ENCODE measurements around the gene NRXN3. TPM values are rescaled to one million over a fixed set of nuclear protein-coding genes. Genes with fewer than 3 reads are reported as not detected.

The NRXN3 gene
- total and polyA plus RNA-seq, 7 donors = 0.06 to 0.74 (median 0.15) TPM

DNA sequence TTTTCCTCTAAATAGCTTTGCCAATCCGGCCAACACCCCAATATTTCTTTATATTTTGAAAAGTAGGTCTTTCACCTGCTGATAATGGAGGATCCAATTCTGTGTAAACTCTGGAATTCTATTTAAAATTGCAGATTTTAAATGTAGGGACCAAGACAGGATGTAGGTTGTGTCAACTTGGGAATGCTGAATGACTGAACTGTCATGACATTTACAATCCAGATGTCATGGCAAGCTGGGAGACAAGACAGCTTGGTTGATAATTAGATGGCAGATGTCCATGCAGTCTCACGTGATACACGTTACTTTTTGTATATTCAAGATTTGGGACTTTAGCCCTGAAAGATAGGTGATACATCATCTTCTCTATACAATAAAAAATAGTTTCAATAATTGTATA, 1564.0 kb downstream of the NRXN3 start:
- intact Hi-C loops (cut with DNase I) = no loop called here
- Histone ChIP-seq H3K36me3 (ENCODE audit: insufficient read depth in 1 of 2, low read depth in 1 of 2) (no peaks in the 10 kb centered on the region), H3K4me1 (no peaks in the 10 kb centered on the region), H3K4me3 (no peak overlapping the region), H3K9me3 (peaks cover 9% of the 10 kb centered on the region), H3K27me3 (ENCODE audit: insufficient read depth in 3 of 3, low read length in 2 of 3) (no peaks in the 10 kb centered on the region), H3K27ac (no peak overlapping the region)
- ATAC-seq = no peak
- TF ChIP-seq, protein P1, sequence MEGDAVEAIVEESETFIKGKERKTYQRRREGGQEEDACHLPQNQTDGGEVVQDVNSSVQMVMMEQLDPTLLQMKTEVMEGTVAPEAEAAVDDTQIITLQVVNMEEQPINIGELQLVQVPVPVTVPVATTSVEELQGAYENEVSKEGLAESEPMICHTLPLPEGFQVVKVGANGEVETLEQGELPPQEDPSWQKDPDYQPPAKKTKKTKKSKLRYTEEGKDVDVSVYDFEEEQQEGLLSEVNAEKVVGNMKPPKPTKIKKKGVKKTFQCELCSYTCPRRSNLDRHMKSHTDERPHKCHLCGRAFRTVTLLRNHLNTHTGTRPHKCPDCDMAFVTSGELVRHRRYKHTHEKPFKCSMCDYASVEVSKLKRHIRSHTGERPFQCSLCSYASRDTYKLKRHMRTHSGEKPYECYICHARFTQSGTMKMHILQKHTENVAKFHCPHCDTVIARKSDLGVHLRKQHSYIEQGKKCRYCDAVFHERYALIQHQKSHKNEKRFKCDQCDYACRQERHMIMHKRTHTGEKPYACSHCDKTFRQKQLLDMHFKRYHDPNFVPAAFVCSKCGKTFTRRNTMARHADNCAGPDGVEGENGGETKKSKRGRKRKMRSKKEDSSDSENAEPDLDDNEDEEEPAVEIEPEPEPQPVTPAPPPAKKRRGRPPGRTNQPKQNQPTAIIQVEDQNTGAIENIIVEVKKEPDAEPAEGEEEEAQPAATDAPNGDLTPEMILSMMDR (IDR thresholded peaks at IDR 0.05) = no peak
- WGBS, 3 donors = 63 to 74% (median 66%) methylated on average over 3 of the region's 3 CpGs
- no peak for DNase-seq

DNA sequence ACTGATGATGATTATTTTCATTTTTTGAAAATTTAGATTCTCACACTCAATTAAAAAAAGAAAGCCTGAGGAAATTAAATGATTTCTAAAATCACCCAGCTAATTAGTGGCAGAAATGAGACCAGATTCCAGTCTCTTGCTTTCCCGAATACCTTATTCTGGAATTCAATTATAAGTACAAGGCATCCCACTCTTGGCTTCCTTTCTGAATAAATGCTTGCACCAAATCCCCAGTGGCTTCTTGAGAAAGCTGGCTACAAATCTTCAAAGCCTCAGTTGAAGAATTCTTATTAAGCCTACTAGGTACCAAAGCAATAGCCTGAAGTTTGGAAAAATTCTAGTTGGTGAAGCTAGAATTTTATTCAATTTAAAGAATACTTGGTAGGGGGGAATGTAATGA, 1564.5 kb downstream of the NRXN3 start:
- Histone ChIP-seq H3K4me1 (no peaks in the 10 kb centered on the region), H3K27me3 (ENCODE audit: insufficient read depth in 3 of 3, low read length in 2 of 3) (no peaks in the 10 kb centered on the region), H3K4me3 (no peak overlapping the region), H3K9me3 (peaks cover 9% of the 10 kb centered on the region), H3K27ac (no peak overlapping the region), H3K36me3 (ENCODE audit: insufficient read depth in 1 of 2, low read depth in 1 of 2) (no peaks in the 10 kb centered on the region)
- intact Hi-C loops (cut with DNase I) = no loop called here
- 68 to 74% (median 74%) methylated on average over 1 of the region's 1 CpG for WGBS, 3 donors
- TF ChIP-seq, protein P1 (IDR thresholded peaks at IDR 0.05) = no peak
- ATAC-seq (no peak), DNase-seq (no peak)

DNA sequence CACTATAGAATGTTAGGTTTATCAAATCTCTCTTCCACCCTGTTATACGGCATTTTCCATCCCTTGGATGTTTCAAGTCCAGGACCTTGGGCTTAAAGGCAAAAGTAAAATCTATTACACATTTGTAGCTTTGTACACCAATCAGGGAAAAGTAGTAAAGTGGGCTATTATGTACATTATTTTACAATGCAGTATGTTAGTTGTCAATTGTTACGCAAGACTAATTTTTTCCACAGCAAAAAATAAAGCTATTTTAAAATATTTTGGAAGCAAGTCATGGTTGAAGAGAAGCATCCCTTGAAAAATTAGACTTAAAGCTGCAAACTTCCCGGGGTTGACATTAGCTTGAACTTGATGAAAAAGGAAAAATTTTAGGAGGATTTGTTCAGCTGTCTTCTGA, 1564.9 kb downstream of the NRXN3 start:
- no peaks in the 10 kb centered on the region for H3K27me3 ChIP-seq (ENCODE audit: insufficient read depth in 3 of 3, low read length in 2 of 3)
- TF ChIP-seq, protein P1 (IDR thresholded peaks at IDR 0.05) = no peak
- no peaks in the 10 kb centered on the region for H3K4me1 ChIP-seq
- peaks cover 9% of the 10 kb centered on the region for H3K9me3 ChIP-seq
- intact Hi-C loops (cut with DNase I) = no loop called here
- no peak overlapping the region for H3K4me3 ChIP-seq
- H3K27ac ChIP-seq = no peak overlapping the region
- no peaks in the 10 kb centered on the region for H3K36me3 ChIP-seq (ENCODE audit: insufficient read depth in 1 of 2, low read depth in 1 of 2)
- DNase-seq (no peak), ATAC-seq (no peak)
- 79 to 84% (median 83%) methylated on average over 3 of the region's 3 CpGs for WGBS, 3 donors

DNA sequence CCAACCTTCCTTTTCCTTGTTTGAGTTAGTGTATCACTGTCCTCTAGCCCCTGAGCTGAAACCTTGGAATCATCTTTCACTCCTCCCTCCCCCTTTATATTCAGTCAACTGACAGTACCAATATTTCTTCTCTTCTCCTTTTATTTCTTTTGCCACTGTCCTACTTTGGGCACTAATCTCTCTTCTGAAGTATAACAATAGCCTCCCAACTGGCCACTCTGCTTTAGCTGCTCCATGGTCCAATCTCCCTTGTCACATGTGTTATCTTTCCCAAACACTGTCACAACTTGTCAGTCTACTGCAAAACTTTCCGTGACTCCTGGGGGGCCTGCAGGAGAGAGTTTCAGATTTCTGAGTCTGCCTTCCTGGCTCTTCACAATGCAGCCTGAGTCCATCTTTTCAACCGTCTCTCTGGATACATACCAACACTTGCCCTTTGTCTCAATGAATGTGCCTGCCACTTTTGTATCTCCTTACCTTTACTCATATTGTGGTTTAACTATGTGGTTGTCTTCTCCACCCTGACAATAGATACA, 1570.0 kb downstream of the NRXN3 start:
- no peak overlapping the region for H3K27ac ChIP-seq
- H3K9me3 ChIP-seq = peaks cover 9% of the 10 kb centered on the region
- H3K4me3 ChIP-seq = no peak overlapping the region
- H3K27me3 ChIP-seq (ENCODE audit: insufficient read depth in 3 of 3, low read length in 2 of 3) = no peaks in the 10 kb centered on the region
- intact Hi-C loops (cut with DNase I) = loop anchor here in 1 of 2 donors (5.0 kb wide), 1 partner anchor 578 kb away; no protein-coding TSS in a partner anchor
- TF ChIP-seq, protein P1 (IDR thresholded peaks at IDR 0.05) = no peak
- 36 to 48% (median 39%) methylated on average over 2 of the region's 2 CpGs for WGBS, 3 donors
- ATAC-seq (no peak), DNase-seq (no peak)
- H3K36me3 ChIP-seq (ENCODE audit: insufficient read depth in 1 of 2, low read depth in 1 of 2) = no peaks in the 10 kb centered on the region
- no peaks in the 10 kb centered on the region for H3K4me1 ChIP-seq

DNA sequence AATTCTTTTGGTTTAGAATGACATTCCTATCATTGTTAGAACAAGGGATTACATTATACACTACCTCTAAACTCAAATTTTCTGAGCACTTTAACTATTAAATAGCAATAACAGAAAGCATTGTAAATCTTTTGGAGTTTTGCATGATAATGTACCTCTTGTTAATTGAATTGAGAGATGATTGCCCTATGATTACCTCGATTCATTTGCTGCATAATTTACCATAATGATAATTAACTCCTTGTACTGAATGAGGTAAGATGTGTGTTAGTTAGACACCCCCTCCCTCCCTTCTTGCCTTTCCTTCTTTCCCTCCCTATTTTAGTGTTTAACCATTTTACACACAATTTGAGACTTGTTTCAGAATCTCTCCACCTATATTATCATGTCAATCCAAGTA, 1572.0 kb downstream of the NRXN3 start:
- intact Hi-C loops (cut with DNase I) = loop anchor here in 1 of 2 donors (5.0 kb wide), 1 partner anchor 580 kb away; no protein-coding TSS in a partner anchor
- WGBS, 3 donors = 76 to 83% (median 78%) methylated on average over 1 of the region's 1 CpG
- H3K27ac ChIP-seq = no peak overlapping the region
- ATAC-seq (no peak), DNase-seq (no peak)
- no peaks in the 10 kb centered on the region for H3K4me1 ChIP-seq
- no peak overlapping the region for H3K4me3 ChIP-seq
- no peaks in the 10 kb centered on the region for H3K36me3 ChIP-seq (ENCODE audit: insufficient read depth in 1 of 2, low read depth in 1 of 2)
- TF ChIP-seq, protein P1 (IDR thresholded peaks at IDR 0.05) = no peak
- no peaks in the 10 kb centered on the region for H3K9me3 ChIP-seq
- H3K27me3 ChIP-seq (ENCODE audit: insufficient read depth in 3 of 3, low read length in 2 of 3) = no peaks in the 10 kb centered on the region

Measured in psoas muscle (tissue), 8 donors.